Measurements from ENCODE around the gene DOCK9.

The DOCK9 gene

GRCh38 chr13:98942997-98943396 lies 34.9 kb downstream of the DOCK9 start:
- H3K4me3 ChIP-seq (ENCODE audit: low read depth, low read length) = no peak overlapping the region
- DNase-seq (ENCODE audit: low read depth) = no peak
- no peak for TF ChIP-seq CTCF (conservative IDR thresholded peaks at IDR 0.05; ENCODE audit: low read depth, low read length)

DNA sequence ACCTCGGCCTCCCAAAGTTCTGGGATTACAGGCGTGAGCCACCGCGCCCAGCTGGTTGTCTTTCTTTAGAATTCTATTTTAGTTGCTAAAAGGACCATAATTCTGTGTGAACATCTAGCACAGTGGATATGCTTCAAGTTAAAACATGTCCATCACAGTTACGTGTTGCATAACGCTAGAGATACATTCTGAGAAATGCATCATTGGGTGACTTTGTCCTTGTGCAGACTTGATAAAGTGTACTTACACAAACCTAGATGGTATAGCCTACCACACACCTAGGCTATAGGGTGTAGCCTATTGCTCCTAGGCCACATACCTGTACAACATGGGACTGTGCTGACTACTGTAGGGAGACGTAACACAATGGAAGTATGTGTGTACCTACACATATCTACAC lies 35.4 kb downstream of the DOCK9 start:
- no peak for DNase-seq (ENCODE audit: low read depth)
- no peak for TF ChIP-seq CTCF (conservative IDR thresholded peaks at IDR 0.05; ENCODE audit: low read depth, low read length)
- no peak overlapping the region for H3K4me3 ChIP-seq (ENCODE audit: low read depth, low read length)

- no peak for DNase-seq (ENCODE audit: low read depth)
- TF ChIP-seq CTCF (conservative IDR thresholded peaks at IDR 0.05; ENCODE audit: low read depth, low read length) = no peak
- H3K4me3 ChIP-seq (ENCODE audit: low read depth, low read length) = no peak overlapping the region
Observed at GRCh38 chr13:98941536-98941935, 36.3 kb downstream of the DOCK9 start.

DNA sequence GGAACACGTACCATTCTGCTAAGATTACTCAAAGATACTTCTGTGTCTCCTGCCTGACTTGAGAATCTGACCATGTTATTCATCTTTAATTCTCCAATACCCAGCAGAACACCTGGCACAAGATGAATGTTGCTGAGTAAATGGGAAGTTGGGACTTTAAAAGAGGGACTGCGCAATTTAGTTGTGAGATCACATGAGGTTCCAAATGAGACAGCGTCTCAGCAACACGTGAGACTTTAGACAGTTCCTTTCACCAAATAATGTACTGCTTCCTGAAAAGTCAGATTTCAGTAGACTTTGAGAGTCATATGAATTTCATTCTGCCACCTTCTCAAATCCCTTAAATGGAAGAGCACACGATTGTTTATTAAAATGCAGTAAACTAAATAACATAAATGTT lies 36.7 kb downstream of the DOCK9 start:
- no peak for TF ChIP-seq CTCF (conservative IDR thresholded peaks at IDR 0.05; ENCODE audit: low read depth, low read length)
- DNase-seq (ENCODE audit: low read depth) = no peak
- H3K4me3 ChIP-seq (ENCODE audit: low read depth, low read length) = no peak overlapping the region

DNA sequence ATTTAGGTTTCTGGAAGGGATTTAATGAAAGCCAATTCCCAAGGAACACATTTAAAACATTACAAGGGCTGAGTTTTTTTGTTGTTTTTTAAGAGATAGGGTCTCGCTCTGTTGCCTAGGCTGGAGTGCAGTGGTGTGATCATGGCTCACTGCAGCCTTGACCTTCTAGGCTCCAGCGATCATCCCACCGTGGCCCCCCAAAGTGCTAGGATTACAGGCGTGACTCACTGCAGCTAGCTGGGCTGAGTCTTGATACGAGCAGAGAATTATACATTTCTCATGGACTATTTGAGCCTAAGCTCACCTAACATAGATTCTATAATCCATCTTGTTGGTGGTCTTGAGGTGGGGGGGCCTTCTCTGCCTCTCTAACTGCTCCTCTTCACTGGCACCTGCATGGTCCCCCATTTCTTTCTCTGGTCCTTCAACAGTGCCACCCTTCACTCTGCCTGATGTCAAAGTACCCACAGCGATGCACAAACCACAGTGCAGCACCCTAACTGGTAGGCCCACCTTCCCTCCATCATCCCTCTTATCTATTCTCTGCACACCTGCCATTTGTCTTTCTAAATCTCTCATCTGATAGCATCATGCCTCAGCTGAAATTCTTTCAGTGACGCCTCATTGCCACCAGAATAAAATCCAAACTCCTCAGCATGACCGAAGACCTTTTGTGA lies 37.4 kb downstream of the DOCK9 start:
- no peak overlapping the region for H3K4me3 ChIP-seq (ENCODE audit: low read depth, low read length)
- no peak for TF ChIP-seq CTCF (conservative IDR thresholded peaks at IDR 0.05; ENCODE audit: low read depth, low read length)
- DNase-seq (ENCODE audit: low read depth) = no peak

- no peak for TF ChIP-seq CTCF (conservative IDR thresholded peaks at IDR 0.05; ENCODE audit: low read depth, low read length)
- no peak overlapping the region for H3K4me3 ChIP-seq (ENCODE audit: low read depth, low read length)
- DNase-seq (ENCODE audit: low read depth) = no peak
Observed at GRCh38 chr13:98939660-98940191, 38.1 kb downstream of the DOCK9 start.

DNA sequence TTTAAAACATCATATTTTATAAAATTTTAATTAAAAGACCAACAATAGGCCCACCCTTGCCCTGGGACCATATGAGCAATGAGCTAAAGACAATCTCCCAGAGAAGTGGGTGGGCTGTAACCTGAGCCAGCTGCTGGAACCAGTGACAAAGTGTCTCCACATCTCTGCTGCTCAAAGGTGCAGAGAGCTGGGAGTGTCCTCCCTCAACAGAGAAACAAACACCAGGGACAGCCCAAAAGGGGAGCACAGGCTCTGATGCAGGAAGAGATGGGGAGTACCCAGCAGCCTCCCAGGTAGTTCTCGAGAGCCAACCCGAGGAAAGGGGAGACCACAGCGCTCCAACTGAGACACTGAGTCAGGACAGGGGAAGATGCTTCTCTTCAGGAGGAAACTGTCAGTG lies 39.1 kb downstream of the DOCK9 start:
- TF ChIP-seq CTCF (conservative IDR thresholded peaks at IDR 0.05; ENCODE audit: low read depth, low read length) = no peak
- DNase-seq (ENCODE audit: low read depth) = no peak
- H3K4me3 ChIP-seq (ENCODE audit: low read depth, low read length) = no peak overlapping the region
